Astrocyte of the cerebellum (primary cell): ENCODE data around the gene RANBP10.
"Not testable (repeated sequence)": the region's sequence is repeated elsewhere in the genome, so short reads cannot be mapped to it uniquely, and the experiment has no call there.

ENCODE experiments used
- DNase-seq: peaks from one replicate; pipeline ENCODE4 v3.0.0-alpha.2; 2011; ENCODE audit warnings: low read depth
- H3K4me3 ChIP-seq: 2 replicates; pipeline ENCODE4 v1.5.1; 2011; ENCODE audit warnings: mild to moderate bottlenecking, low read depth, low read length, moderate library complexity
- CTCF ChIP-seq: IDR thresholded peaks from 2 replicates; pipeline ENCODE4 v1.5.1; 2012; ENCODE audit warnings: low read length, low read depth, moderate library complexity, mild to moderate bottlenecking; ENCODE audit errors: missing control alignments
- in situ Hi-C: cut with HindIII; loops from 2 replicates; pipeline ENCODE4 v1.10.0; 2017; ENCODE audit warnings: low sequenced_read_pairs

Gene RANBP10

GRCh38 chr16:67760956-67761230 lies 45.5 kb downstream of the RANBP10 start:
- DNase-seq, result no peak
- no peak for TF ChIP-seq CTCF
- in situ Hi-C loops, result no loop called here
- H3K4me3 ChIP-seq, result no peak overlapping the region

GRCh38 chr16:67760206-67760955 lies 46.0 kb downstream of the RANBP10 start:
- in situ Hi-C loops, result no loop called here
- TF ChIP-seq CTCF, result no peak
- H3K4me3 ChIP-seq, result no peak overlapping the region
- no peak for DNase-seq

DNA sequence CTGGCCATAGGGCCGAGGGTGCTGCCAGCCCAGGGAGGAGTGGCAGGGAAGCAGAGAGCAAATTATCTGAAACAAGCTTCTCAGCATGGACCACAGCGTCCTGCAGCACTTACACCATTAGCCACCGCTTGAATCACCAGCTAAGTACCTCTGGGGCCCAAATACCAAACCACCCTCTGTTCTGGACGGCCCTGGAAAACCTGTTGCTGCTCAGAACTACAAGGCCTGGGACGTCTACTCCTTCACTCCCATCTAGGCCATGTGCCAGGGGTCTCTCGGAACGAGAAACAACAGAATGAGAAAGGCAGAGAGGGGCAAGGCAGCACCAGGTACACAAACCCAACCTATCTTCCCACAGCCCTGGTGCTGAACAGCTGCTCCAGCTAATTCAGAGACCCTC lies 47.4 kb downstream of the RANBP10 start:
- no peak for TF ChIP-seq CTCF
- in situ Hi-C loops, result no loop called here
- no peak for DNase-seq
- H3K4me3 ChIP-seq, result no peak overlapping the region

GRCh38 chr16:67758006-67758405 lies 48.4 kb downstream of the RANBP10 start:
- H3K4me3 ChIP-seq, result no peak overlapping the region
- in situ Hi-C loops, result no loop called here
- TF ChIP-seq CTCF, result no peak
- DNase-seq, result no peak

GRCh38 chr16:67752641-67753040 lies 53.7 kb downstream of the RANBP10 start:
- H3K4me3 ChIP-seq, result no peak overlapping the region
- in situ Hi-C loops, result no loop called here
- TF ChIP-seq CTCF, result no peak
- DNase-seq, result no peak

- DNase-seq, in situ Hi-C loops: not testable (repeated sequence)
These were observed 55.0 kb downstream of the RANBP10 start for GRCh38 chr16:67751331-67751730.

GRCh38 chr16:67750466-67750865 lies 55.9 kb downstream of the RANBP10 start:
- TF ChIP-seq CTCF, result no peak
- H3K4me3 ChIP-seq, result no peak overlapping the region
- in situ Hi-C loops, result no loop called here
- DNase-seq, result no peak

More at GRCh38 chr16:67751331-67751730, 55.0 kb downstream of the RANBP10 start:
- H3K4me3 ChIP-seq, result not testable (repeated sequence)
